ENCODE results near the gene AOC1. TPM values are rescaled to one million over a fixed set of nuclear protein-coding genes. Genes with fewer than 3 reads are reported as not detected.

Gene AOC1
- total and polyA plus RNA-seq, 2 of the 13 experiments (the other 11 are each of a cell fraction or from before 2014, with no cell fraction given): not detected

DNA sequence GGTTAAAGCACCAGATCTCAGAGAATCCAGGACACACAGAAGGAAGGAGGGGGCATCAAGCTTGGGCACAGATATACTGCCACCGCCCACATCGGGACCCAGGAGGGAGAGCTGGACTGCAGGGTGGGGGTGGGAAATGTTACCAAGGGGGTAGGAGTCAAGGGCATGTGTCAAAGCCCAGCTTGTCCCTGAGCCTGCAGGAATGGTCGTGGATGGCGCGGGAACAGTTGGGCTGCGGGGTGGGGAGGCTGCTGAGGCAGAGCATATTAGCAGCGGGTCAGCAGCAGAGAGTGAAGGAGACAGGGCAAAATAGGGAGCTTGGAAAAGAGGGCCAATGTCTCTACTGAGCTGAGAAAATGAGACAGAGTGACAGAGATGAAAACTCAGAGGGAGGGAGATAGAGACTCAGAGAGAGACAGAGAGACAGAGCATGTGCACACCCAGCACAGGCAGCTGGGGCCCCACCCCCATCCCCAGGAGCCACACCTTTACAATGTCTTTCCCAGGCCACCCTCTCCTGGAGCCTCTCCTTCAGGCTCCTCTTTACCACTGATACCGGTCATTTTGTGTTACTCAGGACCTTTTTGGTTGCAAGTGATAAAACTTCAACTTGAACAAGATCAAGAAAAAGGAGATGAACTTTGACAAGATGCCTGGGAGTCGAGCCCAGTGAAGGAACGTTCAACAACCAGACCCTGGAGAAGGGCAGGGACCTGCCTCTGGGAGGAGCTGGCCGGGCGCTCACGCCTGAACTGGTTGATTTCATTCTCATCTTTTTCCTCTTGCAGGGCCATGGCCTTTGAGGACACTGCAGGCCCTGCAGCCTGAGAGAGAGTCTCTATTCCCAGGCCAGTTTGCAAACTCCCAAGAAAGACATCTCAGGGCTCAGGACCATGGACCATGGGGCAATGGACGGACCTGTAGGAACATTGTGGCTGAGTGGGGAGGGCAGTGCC is 50.0 kb downstream of the AOC1 start (continued):
- no peak for TF ChIP-seq KLF12 (CRISPR knock-in tag; IDR thresholded peaks at IDR 0.05; ENCODE audit: borderline replicate concordance)
- TF ChIP-seq, protein P1, sequence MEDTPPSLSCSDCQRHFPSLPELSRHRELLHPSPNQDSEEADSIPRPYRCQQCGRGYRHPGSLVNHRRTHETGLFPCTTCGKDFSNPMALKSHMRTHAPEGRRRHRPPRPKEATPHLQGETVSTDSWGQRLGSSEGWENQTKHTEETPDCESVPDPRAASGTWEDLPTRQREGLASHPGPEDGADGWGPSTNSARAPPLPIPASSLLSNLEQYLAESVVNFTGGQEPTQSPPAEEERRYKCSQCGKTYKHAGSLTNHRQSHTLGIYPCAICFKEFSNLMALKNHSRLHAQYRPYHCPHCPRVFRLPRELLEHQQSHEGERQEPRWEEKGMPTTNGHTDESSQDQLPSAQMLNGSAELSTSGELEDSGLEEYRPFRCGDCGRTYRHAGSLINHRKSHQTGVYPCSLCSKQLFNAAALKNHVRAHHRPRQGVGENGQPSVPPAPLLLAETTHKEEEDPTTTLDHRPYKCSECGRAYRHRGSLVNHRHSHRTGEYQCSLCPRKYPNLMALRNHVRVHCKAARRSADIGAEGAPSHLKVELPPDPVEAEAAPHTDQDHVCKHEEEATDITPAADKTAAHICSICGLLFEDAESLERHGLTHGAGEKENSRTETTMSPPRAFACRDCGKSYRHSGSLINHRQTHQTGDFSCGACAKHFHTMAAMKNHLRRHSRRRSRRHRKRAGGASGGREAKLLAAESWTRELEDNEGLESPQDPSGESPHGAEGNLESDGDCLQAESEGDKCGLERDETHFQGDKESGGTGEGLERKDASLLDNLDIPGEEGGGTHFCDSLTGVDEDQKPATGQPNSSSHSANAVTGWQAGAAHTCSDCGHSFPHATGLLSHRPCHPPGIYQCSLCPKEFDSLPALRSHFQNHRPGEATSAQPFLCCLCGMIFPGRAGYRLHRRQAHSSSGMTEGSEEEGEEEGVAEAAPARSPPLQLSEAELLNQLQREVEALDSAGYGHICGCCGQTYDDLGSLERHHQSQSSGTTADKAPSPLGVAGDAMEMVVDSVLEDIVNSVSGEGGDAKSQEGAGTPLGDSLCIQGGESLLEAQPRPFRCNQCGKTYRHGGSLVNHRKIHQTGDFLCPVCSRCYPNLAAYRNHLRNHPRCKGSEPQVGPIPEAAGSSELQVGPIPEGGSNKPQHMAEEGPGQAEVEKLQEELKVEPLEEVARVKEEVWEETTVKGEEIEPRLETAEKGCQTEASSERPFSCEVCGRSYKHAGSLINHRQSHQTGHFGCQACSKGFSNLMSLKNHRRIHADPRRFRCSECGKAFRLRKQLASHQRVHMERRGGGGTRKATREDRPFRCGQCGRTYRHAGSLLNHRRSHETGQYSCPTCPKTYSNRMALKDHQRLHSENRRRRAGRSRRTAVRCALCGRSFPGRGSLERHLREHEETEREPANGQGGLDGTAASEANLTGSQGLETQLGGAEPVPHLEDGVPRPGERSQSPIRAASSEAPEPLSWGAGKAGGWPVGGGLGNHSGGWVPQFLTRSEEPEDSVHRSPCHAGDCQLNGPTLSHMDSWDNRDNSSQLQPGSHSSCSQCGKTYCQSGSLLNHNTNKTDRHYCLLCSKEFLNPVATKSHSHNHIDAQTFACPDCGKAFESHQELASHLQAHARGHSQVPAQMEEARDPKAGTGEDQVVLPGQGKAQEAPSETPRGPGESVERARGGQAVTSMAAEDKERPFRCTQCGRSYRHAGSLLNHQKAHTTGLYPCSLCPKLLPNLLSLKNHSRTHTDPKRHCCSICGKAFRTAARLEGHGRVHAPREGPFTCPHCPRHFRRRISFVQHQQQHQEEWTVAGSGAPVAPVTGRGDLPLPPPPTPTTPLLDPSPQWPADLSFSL (CRISPR knock-in tag; IDR thresholded peaks at IDR 0.05): no peak

DNA sequence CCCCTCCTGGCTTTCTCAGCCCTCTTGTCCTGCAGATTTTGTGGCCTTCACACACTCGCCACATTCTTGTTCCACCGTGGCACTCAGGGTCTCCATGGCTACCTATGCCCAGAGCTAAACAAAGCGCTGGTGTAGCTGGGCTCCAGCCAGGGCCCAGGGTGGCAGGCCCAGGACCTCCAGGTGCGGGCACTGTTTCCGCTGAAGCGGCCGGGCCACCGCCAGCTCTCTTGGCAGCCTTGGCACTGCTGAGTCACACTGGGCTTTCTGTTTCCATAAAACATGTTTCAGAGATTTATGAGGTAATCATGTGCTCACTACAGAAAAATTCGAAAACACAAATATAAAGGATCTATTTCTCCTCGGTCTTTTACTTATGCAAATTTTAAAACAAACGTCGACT is 51.3 kb downstream of the AOC1 start:
- H3K79me2 ChIP-seq (ENCODE audit: insufficient read depth, low read length): no peaks in the 10 kb centered on the region
- intact Hi-C loops (cut with micrococcal nuclease; ENCODE audit: unreplicated experiment): no loop called here
- H3K9ac ChIP-seq (ENCODE audit: insufficient read depth, low read depth, low read length): no peak overlapping the region
- ChIA-PET POLR2A (no interaction called here), CTCF (ENCODE audit: low intra/inter-chr PET ratio, low total read pairs) (no interaction called here)
- no peaks in the 10 kb centered on the region for H4K20me1 ChIP-seq (ENCODE audit: insufficient read depth, low read length)
- no peaks in the 10 kb centered on the region for H3K36me3 ChIP-seq (replicated peaks in 1 of 2; ENCODE audit: control insufficient read depth in 1 of 2, insufficient read depth in 2 of 2, low read length in 2 of 2)
- no peak for TF ChIP-seq ZNF766 (CRISPR knock-in tag; IDR thresholded peaks at IDR 0.05; ENCODE audit: borderline replicate concordance)
- WGBS (ENCODE audit: low lambda C conversion rate): 59% methylated on average over 12 of the region's 12 CpGs
- H3K27me3 ChIP-seq (ENCODE audit: control insufficient read depth in 1 of 2, insufficient read depth in 2 of 2, low read length in 2 of 2): peaks cover 1 to 14% of the 10 kb centered on the region in 2 experiments; a peak in 2 of 5 replicates
- H3K27ac ChIP-seq (ENCODE audit: extremely low read length, insufficient read depth, low read length): no peak overlapping the region
- H2AFZ ChIP-seq (ENCODE audit: low read length): no peak overlapping the region
- DNase-seq (ENCODE audit: low spot score) (no peak), ATAC-seq (no peak), FAIRE-seq (no peak)
- no peak overlapping the region for H3K4me2 ChIP-seq (ENCODE audit: low read depth, low read length)
- H3K4me1 ChIP-seq (ENCODE audit: insufficient read depth, low read length): peaks cover 18% of the 10 kb centered on the region
- no peaks in the 10 kb centered on the region for H3K9me3 ChIP-seq (ENCODE audit: low read length)
- no peak overlapping the region for H3K4me3 ChIP-seq (replicated peaks in 1 of 3; ENCODE audit: insufficient read depth in 1 of 3, low read depth in 2 of 3, low read length in 3 of 3)
- no TSS peak for BruUV-seq (replicated peaks)
- in situ Hi-C loops (cut with HindIII; ENCODE audit: extremely low pct_ligation_motif_present, low pct_unique_long_range_greater_than_20kb): no loop called here

Data from HepG2 (cell line).